Activated CD8-positive, alpha-beta T cell treated with anti-CD3 and anti-CD28 coated beads for 36 hours (primary cell): ENCODE results near the gene LTC4S. TPM values are rescaled to one million over a fixed set of nuclear protein-coding genes. Genes with fewer than 3 reads are reported as not detected.

Experiments used
- ATAC-seq: fragments of 200-7000 bp; cut with Tn5 transposase; one replicate; pipeline ENCODE4 v1.10.0; 2021; ENCODE audit warnings: mild to moderate bottlenecking, moderate library complexity
- CTCF ChIA-PET: fragments of 350-600 bp; sonication (Branson Sonifier 250); formaldehyde crosslinking; loops from one replicate; lab custom pipeline; 2021; ENCODE audit warnings: antibody characterized with exemption; lab: Charles Lee
- POLR2A ChIA-PET: fragments of 350-600 bp; sonication (Branson Sonifier 250); formaldehyde crosslinking; loops from one replicate; lab custom pipeline; 2021; ENCODE audit warnings: antibody characterized with exemption; lab: Charles Lee
- DNase-seq: peaks from one replicate; pipeline ENCODE4 v3.0.0-alpha.2; 2020
- H3K27ac Mint-ChIP-seq: one replicate; pipeline ENCODE4 v1.8.0; 2021; ENCODE audit warnings: mild to moderate bottlenecking, mixed read lengths
- H3K27me3 Mint-ChIP-seq: one replicate; pipeline ENCODE4 v1.8.0; 2021; ENCODE audit warnings: mixed read lengths
- H3K36me3 Mint-ChIP-seq: one replicate; pipeline ENCODE4 v1.8.0; 2021; ENCODE audit warnings: low read depth, mixed read lengths
- H3K4me1 Mint-ChIP-seq: one replicate; pipeline ENCODE4 v1.8.0; 2021; ENCODE audit warnings: low read depth, mixed read lengths
- H3K4me3 Mint-ChIP-seq: one replicate; pipeline ENCODE4 v1.8.0; 2021; ENCODE audit warnings: mild to moderate bottlenecking, moderate library complexity, mixed read lengths
- H3K9me3 Mint-ChIP-seq: one replicate; pipeline ENCODE4 v1.8.0; 2021; ENCODE audit warnings: mixed read lengths
- intact Hi-C: fragments of 100-400 bp; cut with micrococcal nuclease; formaldehyde crosslinking; loops from one replicate; pipeline ENCODE4 v1.10.0; 2022
- total RNA-seq, 2 experiments: library from RNA; stranded (reverse); gene quantifications; one replicate each; pipeline ENCODE4 v1.2.3, GENCODE V29; 2021
- TF ChIP-seq, protein P1 (sequence below): fragments of 200-600 bp; IDR thresholded peaks from one replicate; pipeline ENCODE4 v1.8.0; 2022; ENCODE audit warnings: antibody characterized with exemption, mild to moderate bottlenecking

The LTC4S gene
- total RNA-seq, 2 experiments from 2014 or later: 1.3 TPM; not detected in 1

DNA sequence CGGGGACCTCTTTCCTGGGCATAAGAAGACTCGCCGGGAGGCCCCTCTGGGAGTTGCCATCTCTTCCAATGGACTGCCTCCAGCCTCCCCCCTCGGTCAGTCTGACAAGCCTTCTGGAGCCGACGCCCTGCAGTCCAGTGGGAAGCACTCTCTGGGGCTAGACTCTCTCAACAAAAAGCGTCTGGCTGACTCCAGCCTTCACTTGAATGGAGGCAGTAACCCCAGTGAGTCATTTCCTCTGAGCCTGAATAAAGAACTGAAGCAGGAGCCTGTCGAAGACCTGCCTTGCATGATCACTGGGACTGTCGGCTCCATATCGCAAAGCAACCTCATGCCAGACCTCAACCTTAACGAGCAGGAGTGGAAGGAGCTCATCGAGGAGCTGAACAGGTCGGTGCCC lies 28.4 kb upstream of the LTC4S start:
- no peak overlapping the region for H3K4me3 Mint-ChIP-seq
- DNase-seq (no peak), ATAC-seq (no peak)
- peaks cover 41% of the 10 kb centered on the region for H3K4me1 Mint-ChIP-seq
- H3K27ac Mint-ChIP-seq: no peak overlapping the region
- H3K27me3 Mint-ChIP-seq: no peaks in the 10 kb centered on the region
- H3K36me3 Mint-ChIP-seq: peaks cover 28% of the 10 kb centered on the region
- intact Hi-C loops: no loop called here
- TF ChIP-seq, protein P1, sequence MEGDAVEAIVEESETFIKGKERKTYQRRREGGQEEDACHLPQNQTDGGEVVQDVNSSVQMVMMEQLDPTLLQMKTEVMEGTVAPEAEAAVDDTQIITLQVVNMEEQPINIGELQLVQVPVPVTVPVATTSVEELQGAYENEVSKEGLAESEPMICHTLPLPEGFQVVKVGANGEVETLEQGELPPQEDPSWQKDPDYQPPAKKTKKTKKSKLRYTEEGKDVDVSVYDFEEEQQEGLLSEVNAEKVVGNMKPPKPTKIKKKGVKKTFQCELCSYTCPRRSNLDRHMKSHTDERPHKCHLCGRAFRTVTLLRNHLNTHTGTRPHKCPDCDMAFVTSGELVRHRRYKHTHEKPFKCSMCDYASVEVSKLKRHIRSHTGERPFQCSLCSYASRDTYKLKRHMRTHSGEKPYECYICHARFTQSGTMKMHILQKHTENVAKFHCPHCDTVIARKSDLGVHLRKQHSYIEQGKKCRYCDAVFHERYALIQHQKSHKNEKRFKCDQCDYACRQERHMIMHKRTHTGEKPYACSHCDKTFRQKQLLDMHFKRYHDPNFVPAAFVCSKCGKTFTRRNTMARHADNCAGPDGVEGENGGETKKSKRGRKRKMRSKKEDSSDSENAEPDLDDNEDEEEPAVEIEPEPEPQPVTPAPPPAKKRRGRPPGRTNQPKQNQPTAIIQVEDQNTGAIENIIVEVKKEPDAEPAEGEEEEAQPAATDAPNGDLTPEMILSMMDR: no peak
- POLR2A ChIA-PET: no interaction called here
- CTCF ChIA-PET: no interaction called here
- H3K9me3 Mint-ChIP-seq: no peaks in the 10 kb centered on the region

DNA sequence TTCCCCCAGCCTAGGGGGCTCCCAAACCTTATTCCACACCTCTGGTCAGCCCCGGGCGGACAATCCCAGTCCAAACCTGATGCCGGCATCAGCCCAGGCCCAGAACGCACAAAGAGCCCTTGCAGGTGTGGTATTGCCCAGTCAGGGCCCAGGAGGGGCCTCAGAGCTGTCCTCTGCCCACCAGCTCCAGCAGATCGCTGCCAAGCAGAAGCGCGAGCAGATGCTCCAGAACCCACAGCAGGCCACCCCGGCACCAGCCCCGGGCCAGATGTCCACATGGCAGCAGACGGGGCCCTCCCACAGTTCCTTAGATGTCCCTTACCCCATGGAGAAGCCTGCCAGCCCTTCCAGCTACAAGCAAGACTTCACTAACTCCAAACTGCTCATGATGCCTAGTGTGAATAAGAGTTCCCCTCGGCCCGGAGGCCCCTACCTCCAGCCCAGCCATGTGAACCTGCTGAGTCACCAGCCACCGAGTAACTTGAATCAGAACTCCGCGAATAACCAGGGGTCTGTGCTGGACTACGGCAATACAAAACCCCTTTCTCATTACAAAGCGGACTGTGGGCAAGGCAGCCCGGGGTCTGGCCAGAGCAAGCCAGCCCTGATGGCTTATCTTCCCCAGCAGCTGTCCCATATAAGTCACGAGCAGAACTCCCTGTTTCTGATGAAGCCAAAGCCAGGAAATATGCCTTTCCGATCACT lies 27.6 kb upstream of the LTC4S start:
- Mint-ChIP-seq H3K27me3 (no peaks in the 10 kb centered on the region), H3K9me3 (no peaks in the 10 kb centered on the region), H3K4me1 (peaks cover 39% of the 10 kb centered on the region), H3K27ac (no peak overlapping the region), H3K36me3 (peaks cover 35% of the 10 kb centered on the region), H3K4me3 (no peak overlapping the region)
- intact Hi-C loops: no loop called here
- ChIA-PET CTCF (interaction anchor here (0.7 to 1.1 kb wide), 2 partner anchors 17 to 36 kb away, joined by 3 read pairs; no protein-coding TSS in a partner anchor), POLR2A (interaction anchor here (0.9 kb wide), 1 partner anchor 36 kb away, joined by 3 read pairs; no protein-coding TSS in a partner anchor)
- DNase-seq (no peak), ATAC-seq (no peak)
- TF ChIP-seq, protein P1: no peak

DNA sequence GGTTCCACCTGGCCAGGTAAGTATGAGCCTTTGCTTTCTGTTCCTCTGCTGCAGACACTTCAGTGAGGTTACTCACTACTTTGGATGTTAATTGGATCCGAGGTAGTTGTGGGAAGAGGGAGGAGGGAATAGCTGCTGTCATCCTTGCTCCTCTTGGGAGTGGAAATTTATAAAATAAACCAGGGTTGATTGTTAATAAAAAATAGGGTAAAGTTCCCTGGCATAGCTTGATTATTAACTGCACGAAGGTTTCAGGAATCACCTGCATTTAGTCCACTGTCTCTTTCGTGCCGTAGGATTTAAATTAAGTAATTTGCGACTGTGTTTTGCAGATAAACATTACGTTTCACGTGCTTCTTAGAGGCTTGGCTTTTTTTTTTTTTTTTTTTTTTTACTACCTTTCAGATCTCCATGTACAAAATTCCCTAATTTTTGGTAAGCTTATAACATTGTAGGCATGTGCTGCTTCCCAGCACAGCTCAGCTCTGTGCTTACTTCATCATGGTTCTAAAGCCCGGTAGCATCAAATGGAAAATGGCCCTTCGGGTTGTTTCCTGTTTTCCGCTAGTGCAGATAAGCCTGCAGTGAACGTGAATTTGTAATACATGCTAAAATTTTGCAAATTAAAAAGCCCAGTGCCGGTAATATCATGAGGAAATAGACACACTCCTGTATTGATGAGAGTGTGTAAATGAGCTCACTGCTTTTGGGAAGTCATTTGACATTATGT lies 26.9 kb upstream of the LTC4S start:
- intact Hi-C loops: no loop called here
- peaks cover 38% of the 10 kb centered on the region for H3K36me3 Mint-ChIP-seq
- peaks cover 34% of the 10 kb centered on the region for H3K4me1 Mint-ChIP-seq
- no peak overlapping the region for H3K4me3 Mint-ChIP-seq
- ATAC-seq (no peak), DNase-seq (no peak)
- TF ChIP-seq, protein P1: no peak
- no peak overlapping the region for H3K27ac Mint-ChIP-seq
- POLR2A ChIA-PET: interaction anchor here (0.9 kb wide), 1 partner anchor 35 kb away, joined by 3 read pairs; no protein-coding TSS in a partner anchor
- H3K27me3 Mint-ChIP-seq: no peaks in the 10 kb centered on the region
- no peaks in the 10 kb centered on the region for H3K9me3 Mint-ChIP-seq
- CTCF ChIA-PET: interaction anchor here (0.6 to 1.6 kb wide), 5 partner anchors 17 to 139 kb away, joined by 3 to 4 read pairs (median 3); no protein-coding TSS in a partner anchor

DNA sequence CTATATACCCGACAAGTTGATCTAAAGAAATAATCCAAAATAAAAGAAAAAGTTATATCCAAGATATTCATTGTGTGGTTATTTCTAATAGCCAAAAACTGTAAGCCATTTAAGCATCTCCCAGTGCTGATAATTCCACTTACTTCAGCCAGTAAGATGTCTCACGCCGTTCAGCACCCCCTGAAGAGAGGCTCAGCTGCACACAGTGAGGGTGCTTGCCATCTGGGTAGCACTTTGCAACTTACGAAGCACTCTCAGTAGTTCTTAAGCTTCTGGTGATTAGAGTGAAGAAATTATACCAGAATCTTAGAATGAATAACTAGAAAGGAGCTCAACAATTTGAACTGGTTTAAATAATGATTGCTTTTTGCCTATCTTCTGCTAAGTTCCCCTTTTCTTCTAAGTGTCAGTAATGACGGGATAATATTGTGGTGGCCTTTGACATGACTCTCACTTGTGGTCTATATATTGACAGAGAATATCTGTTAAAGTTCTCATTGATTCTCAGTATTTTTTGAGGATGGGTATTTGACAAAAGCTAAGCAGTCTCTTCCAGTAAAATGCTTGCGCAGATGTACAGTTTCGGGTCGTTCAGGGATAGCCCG lies 26.2 kb upstream of the LTC4S start:
- TF ChIP-seq, protein P1: no peak
- H3K4me3 Mint-ChIP-seq: no peak overlapping the region
- ATAC-seq (no peak), DNase-seq (no peak)
- H3K27me3 Mint-ChIP-seq: no peaks in the 10 kb centered on the region
- intact Hi-C loops: no loop called here
- CTCF ChIA-PET: interaction anchor here (1.0 to 1.6 kb wide), 3 partner anchors 16 to 138 kb away, joined by 3 to 4 read pairs (median 3); no protein-coding TSS in a partner anchor
- H3K4me1 Mint-ChIP-seq: peaks cover 27% of the 10 kb centered on the region
- no peaks in the 10 kb centered on the region for H3K9me3 Mint-ChIP-seq
- POLR2A ChIA-PET: interaction anchor here (0.9 to 1.2 kb wide), 2 partner anchors 34 to 55 kb away, joined by 3 read pairs; no protein-coding TSS in a partner anchor
- peaks cover 38% of the 10 kb centered on the region for H3K36me3 Mint-ChIP-seq
- no peak overlapping the region for H3K27ac Mint-ChIP-seq
